CD14-positive monocyte (primary cell): ENCODE data around the gene ITPKB. TPM values are rescaled to one million over a fixed set of nuclear protein-coding genes. Genes with fewer than 3 reads are reported as not detected.

Source experiments
- DNase-seq, 3 donors: peaks; one replicate each; pipeline ENCODE4 v3.0.0-alpha.2; 2011 to 2022
- H2AFZ ChIP-seq: 2 replicates; pipeline ENCODE4 v1.6.0; 2012; ENCODE audit warnings: mild to moderate bottlenecking, low read depth, low read length, inconsistent platforms; ENCODE audit not compliant: insufficient read depth, poor library complexity, severe bottlenecking
- H3K27ac ChIP-seq, 2 donors: 1 replicate in 1 of 2; 2 replicates in 1 of 2; pipeline ENCODE4 v1.5.1; 2012 to 2013; ENCODE audit warnings: low read length in 2 of 2, control low read depth in 1 of 2, inconsistent platforms in 1 of 2, low read depth in 1 of 2, mild to moderate bottlenecking in 1 of 2
- H3K27me3 ChIP-seq, 2 donors: one replicate each; pipeline versions ENCODE4 v1.6.0 to v1.6.1; 2011 to 2013; ENCODE audit warnings: low read length in 2 of 2; ENCODE audit not compliant: control insufficient read depth in 2 of 2, insufficient read depth in 2 of 2
- H3K36me3 ChIP-seq, 2 donors: replicated peaks in 1 of 2; 1 replicate in 1 of 2; 2 replicates in 1 of 2; pipeline versions ENCODE4 v1.5.1 to v1.6.1; 2012 to 2013; ENCODE audit warnings: low read length in 2 of 2, control low read depth in 1 of 2, inconsistent platforms in 1 of 2, mild to moderate bottlenecking in 1 of 2; ENCODE audit not compliant: insufficient read depth in 2 of 2, control insufficient read depth in 1 of 2
- H3K4me1 ChIP-seq, 2 donors: 1 replicate in 1 of 2; 2 replicates in 1 of 2; pipeline versions ENCODE4 v1.5.1 to v1.6.1; 2012 to 2013; ENCODE audit warnings: low read length in 2 of 2, control low read depth in 1 of 2, inconsistent platforms in 1 of 2, mild to moderate bottlenecking in 1 of 2, moderate library complexity in 1 of 2; ENCODE audit not compliant: insufficient read depth in 2 of 2, control insufficient read depth in 1 of 2
- H3K4me2 ChIP-seq: replicated peaks from 2 replicates; pipeline ENCODE3; 2012; ENCODE audit warnings: low read length, moderate library complexity, mild to moderate bottlenecking; ENCODE audit not compliant: poor library complexity, severe bottlenecking; ENCODE audit errors: extremely low read depth
- H3K4me3 ChIP-seq, 3 experiments: fragments of 200-600 bp in 1 of 3; sonication (generic) in 1 of 3; replicated peaks in 1 of 3; 1 replicate in 2 of 3; 2 replicates in 1 of 3; pipeline ENCODE4 v1.5.1; 2011 to 2013; ENCODE audit warnings: low read length in 3 of 3, mild to moderate bottlenecking in 3 of 3, control low read depth in 2 of 3, low read depth in 2 of 3, inconsistent platforms in 1 of 3, moderate library complexity in 1 of 3
- H3K79me2 ChIP-seq: 2 replicates; pipeline ENCODE4 v1.6.0; 2012; ENCODE audit warnings: mild to moderate bottlenecking, control low read depth, inconsistent platforms, low read length, moderate library complexity; ENCODE audit not compliant: insufficient read depth
- H3K9ac ChIP-seq: 2 replicates; pipeline ENCODE4 v1.6.0; 2017; ENCODE audit warnings: low read length, mild to moderate bottlenecking; ENCODE audit not compliant: insufficient read depth, poor library complexity, severe bottlenecking
- H3K9me3 ChIP-seq, 2 donors: replicated peaks in 1 of 2; 1 replicate in 1 of 2; 2 replicates in 1 of 2; pipeline versions ENCODE4 v1.5.1 to v1.6.1; 2012 to 2013; ENCODE audit warnings: low read length in 2 of 2, control low read depth in 1 of 2; ENCODE audit not compliant: control insufficient read depth in 1 of 2, insufficient read depth in 1 of 2
- H4K20me1 ChIP-seq: 2 replicates; pipeline ENCODE4 v1.6.0; 2012; ENCODE audit warnings: mild to moderate bottlenecking, low read length, control low read depth, moderate library complexity; ENCODE audit not compliant: insufficient read depth
- H3K27ac Mint-ChIP-seq, 7 donors: one replicate each; pipeline ENCODE4 v1.8.0; 2020; ENCODE audit warnings: mild to moderate bottlenecking in 7 of 7, mixed read lengths in 7 of 7, moderate library complexity in 6 of 7, inconsistent platforms in 2 of 7
- H3K27me3 Mint-ChIP-seq, 3 donors: one replicate each; pipeline ENCODE4 v1.8.0; 2021 to 2022; ENCODE audit warnings: low read depth in 3 of 3, mild to moderate bottlenecking in 3 of 3, mixed read lengths in 3 of 3, moderate library complexity in 3 of 3, inconsistent platforms in 1 of 3
- H3K36me3 Mint-ChIP-seq, 2 donors: one replicate each; pipeline ENCODE4 v1.8.0; 2020; ENCODE audit warnings: mixed read lengths in 2 of 2, inconsistent platforms in 1 of 2, mild to moderate bottlenecking in 1 of 2
- H3K4me1 Mint-ChIP-seq: one replicate; pipeline ENCODE4 v1.8.0; 2020; ENCODE audit warnings: mild to moderate bottlenecking, mixed read lengths
- H3K4me3 Mint-ChIP-seq, 2 donors: one replicate each; pipeline ENCODE4 v1.8.0; 2020; ENCODE audit warnings: mild to moderate bottlenecking in 2 of 2, mixed read lengths in 2 of 2, moderate library complexity in 1 of 2
- H3K9me3 Mint-ChIP-seq, 7 donors: one replicate each; pipeline ENCODE4 v1.8.0; 2020 to 2022; ENCODE audit warnings: mixed read lengths in 7 of 7, mild to moderate bottlenecking in 6 of 7, moderate library complexity in 6 of 7, inconsistent platforms in 2 of 7
- WGBS: methylation state at CpG from one replicate; pipeline ENCODE4 v1.1.5; 2013; ENCODE audit warnings: missing lambda C conversion rate; ENCODE audit not compliant: insufficient coverage; 5-methylcytosine and 5-hydroxymethylcytosine counted together
- intact Hi-C, 2 donors: fragments of 100-400 bp; cut with micrococcal nuclease; formaldehyde crosslinking; loops; one replicate each; pipeline versions ENCODE4 v1.15.0 to v1.15.1; 2023
- polyA plus RNA-seq, 3 donors: library from polyadenylated mRNA; depleted of rRNA in 1 of 3; unstranded in 2 of 3; stranded (reverse) in 1 of 3; fragments of 300-500 nt in 2 of 3; fragments of >200 nt in 1 of 3; fragmentation: Illumina TruSeq in 2 of 3; gene quantifications; 1 replicate in 2 of 3; 2 replicates in 1 of 3; pipeline ENCODE4 v1.2.3, GENCODE V29; 2012 to 2021
- TF ChIP-seq, protein P1 (sequence below): fragments of 200-600 bp; IDR thresholded peaks from one replicate; pipeline ENCODE4 v1.8.0; 2022; ENCODE audit warnings: antibody characterized with exemption, mild to moderate bottlenecking

ITPKB gene
- polyA plus RNA-seq, 3 donors: 7.3 to 14.4 (median 10.2) TPM

DNA sequence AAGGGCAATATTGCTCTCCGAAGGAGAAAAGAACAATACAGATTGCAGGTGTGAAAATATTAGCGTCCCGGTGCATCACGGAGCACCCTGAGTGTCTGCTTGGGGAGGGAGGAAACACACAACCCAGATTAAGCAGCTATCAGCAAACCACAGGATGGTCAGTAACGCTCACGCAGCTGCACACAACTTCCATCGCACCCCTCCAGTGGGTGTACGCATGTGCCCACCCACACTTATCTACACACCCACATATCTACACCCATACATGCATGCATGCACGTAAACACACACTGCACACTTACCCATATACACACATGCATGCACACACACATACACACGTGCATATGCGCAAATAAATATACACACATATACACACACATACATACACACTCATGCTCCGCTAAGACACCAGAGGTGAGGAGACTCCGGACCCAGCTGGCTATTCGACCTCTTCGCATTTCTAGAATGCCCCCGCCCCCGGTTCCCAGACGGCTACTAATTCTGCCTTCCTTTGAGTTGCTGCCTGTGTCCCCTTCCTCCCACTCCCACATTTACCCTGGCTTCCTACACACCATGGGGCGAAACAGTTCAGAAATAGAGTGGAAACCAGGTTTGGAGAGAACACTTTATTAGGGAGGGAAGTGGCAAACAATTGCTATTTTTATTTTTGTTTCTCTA, 26.2 kb downstream of the ITPKB start:
- Histone ChIP-seq H2AFZ (no peak overlapping the region), H3K9ac (no peak overlapping the region), H3K36me3 (peaks cover 3 to 23% of the 10 kb centered on the region in 2 donors), H3K27ac (no peak overlapping the region), H3K9me3 (no peaks in the 10 kb centered on the region), H3K4me1 (peaks cover 43 to 44% of the 10 kb centered on the region in 2 donors), H3K4me2 (no peak overlapping the region), H3K27me3 (no peaks in the 10 kb centered on the region), H3K79me2 (peaks cover 91% of the 10 kb centered on the region), H3K4me3 (no peak overlapping the region), H4K20me1 (peaks cover 41% of the 10 kb centered on the region)
- Mint-ChIP-seq H3K9me3 (peaks cover 4 to 10% (median 5%) of the 10 kb centered on the region in 7 donors), H3K36me3 (peaks cover 33 to 39% of the 10 kb centered on the region in 2 donors), H3K27me3 (peaks cover 0 to 5% (median 0%) of the 10 kb centered on the region in 3 donors), H3K27ac (peak overlapping the region in 1 of 7 donors; percentile 8), H3K4me3 (peak overlapping the region; percentile 13 to 44), H3K4me1 (peaks cover 68% of the 10 kb centered on the region)
- intact Hi-C loops: no loop called here
- TF ChIP-seq, protein P1, sequence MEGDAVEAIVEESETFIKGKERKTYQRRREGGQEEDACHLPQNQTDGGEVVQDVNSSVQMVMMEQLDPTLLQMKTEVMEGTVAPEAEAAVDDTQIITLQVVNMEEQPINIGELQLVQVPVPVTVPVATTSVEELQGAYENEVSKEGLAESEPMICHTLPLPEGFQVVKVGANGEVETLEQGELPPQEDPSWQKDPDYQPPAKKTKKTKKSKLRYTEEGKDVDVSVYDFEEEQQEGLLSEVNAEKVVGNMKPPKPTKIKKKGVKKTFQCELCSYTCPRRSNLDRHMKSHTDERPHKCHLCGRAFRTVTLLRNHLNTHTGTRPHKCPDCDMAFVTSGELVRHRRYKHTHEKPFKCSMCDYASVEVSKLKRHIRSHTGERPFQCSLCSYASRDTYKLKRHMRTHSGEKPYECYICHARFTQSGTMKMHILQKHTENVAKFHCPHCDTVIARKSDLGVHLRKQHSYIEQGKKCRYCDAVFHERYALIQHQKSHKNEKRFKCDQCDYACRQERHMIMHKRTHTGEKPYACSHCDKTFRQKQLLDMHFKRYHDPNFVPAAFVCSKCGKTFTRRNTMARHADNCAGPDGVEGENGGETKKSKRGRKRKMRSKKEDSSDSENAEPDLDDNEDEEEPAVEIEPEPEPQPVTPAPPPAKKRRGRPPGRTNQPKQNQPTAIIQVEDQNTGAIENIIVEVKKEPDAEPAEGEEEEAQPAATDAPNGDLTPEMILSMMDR: no peak
- no peak for DNase-seq
- WGBS: 51% methylated on average over 9 of the region's 19 CpGs

DNA sequence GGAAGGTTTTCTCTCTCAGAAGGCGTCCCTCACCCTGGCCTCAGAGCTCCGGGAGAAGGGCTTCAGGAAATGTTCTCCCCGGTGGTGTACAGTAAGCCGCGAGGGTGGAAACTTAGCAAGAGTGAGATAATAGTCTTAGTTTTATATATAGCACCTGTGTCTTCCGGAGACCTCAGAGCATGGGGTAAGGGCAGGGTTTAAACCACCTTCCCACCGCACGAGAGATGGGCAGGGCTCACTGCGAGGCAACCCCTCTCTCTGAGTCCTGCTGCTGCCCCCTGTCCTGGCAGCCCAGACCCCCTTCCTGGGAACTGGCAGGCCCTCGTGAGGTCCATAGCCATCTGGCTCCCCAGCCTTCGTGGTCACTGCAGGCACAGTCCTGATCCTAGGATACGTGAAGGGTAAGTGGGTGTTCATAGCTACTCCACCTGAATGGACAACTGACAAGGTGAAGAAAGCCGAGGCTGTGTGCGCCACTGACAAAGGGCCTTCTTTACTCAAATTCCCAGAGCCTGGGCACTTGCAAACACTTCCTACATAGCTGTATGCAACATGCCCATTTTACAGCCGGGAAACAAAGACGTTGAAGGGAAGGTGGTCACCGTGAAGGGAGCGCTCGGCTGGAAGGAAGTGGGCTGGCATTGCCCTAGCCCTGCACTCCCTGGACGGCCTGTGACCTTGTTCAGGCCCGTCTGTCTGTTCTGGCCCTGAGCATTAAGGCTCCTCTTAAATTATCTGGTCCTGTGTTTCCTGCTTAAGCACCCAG, 26.9 kb downstream of the ITPKB start:
- Histone ChIP-seq H2AFZ (no peak overlapping the region), H4K20me1 (peaks cover 41% of the 10 kb centered on the region), H3K4me2 (peak overlapping the region; percentile 14), H3K4me1 (peaks cover 36 to 37% of the 10 kb centered on the region in 2 donors), H3K36me3 (peaks cover 3 to 30% of the 10 kb centered on the region in 2 donors), H3K79me2 (peaks cover 92% of the 10 kb centered on the region), H3K27ac (no peak overlapping the region), H3K9ac (no peak overlapping the region), H3K4me3 (no peak overlapping the region), H3K27me3 (no peaks in the 10 kb centered on the region), H3K9me3 (no peaks in the 10 kb centered on the region)
- H3K9me3 Mint-ChIP-seq: peaks cover 4 to 10% (median 5%) of the 10 kb centered on the region in 7 donors
- no peak for DNase-seq
- peak overlapping the region; percentile 43 to 44 for H3K4me3 Mint-ChIP-seq
- H3K27me3 Mint-ChIP-seq: peaks cover 0 to 5% (median 0%) of the 10 kb centered on the region in 3 donors
- 22% methylated on average over 11 of the region's 21 CpGs for WGBS
- TF ChIP-seq, protein P1: no peak
- intact Hi-C loops: no loop called here
- peaks cover 61% of the 10 kb centered on the region for H3K4me1 Mint-ChIP-seq
- peak overlapping the region in 4 of 7 donors; percentile 6 to 49 (median 24) for H3K27ac Mint-ChIP-seq
- peaks cover 39% of the 10 kb centered on the region in 2 donors for H3K36me3 Mint-ChIP-seq
